SU-DHL-6 (cell line): ENCODE results near the gene NSUN7.

ENCODE experiments used
- CTCF ChIP-seq: fragments of 200-600 bp; sonication (generic); IDR thresholded peaks from one replicate; pipeline ENCODE4 v1.5.1; 2017; ENCODE audit warnings: antibody characterized with exemption, mild to moderate bottlenecking, low read length, moderate library complexity; ENCODE audit not compliant: insufficient read depth, poor library complexity, severe bottlenecking
- EZH2phosphoT487 ChIP-seq: fragments of 200-600 bp; sonication (generic), shearing (Covaris generic); conservative IDR thresholded peaks from 2 replicates; pipeline ENCODE4 v1.6.1; 2018; ENCODE audit warnings: mild to moderate bottlenecking, antibody characterized with exemption, low read length, moderate library complexity, mixed read lengths

- no peak for TF ChIP-seq EZH2phosphoT487
- TF ChIP-seq CTCF: no peak
Observed at GRCh38 chr4:40812856-40813255, 63.1 kb downstream of the NSUN7 start.
